GM12872 (cell line): Measurements from ENCODE around the gene TNFRSF18.

ENCODE experiments used
- TF ChIP-seq, protein P1 (sequence below): IDR thresholded peaks from 3 replicates; pipeline ENCODE4 v1.5.1; 2011; ENCODE audit warnings: low read depth, mild to moderate bottlenecking, low read length, moderate library complexity; ENCODE audit not compliant: insufficient read depth

TNFRSF18 gene

DNA sequence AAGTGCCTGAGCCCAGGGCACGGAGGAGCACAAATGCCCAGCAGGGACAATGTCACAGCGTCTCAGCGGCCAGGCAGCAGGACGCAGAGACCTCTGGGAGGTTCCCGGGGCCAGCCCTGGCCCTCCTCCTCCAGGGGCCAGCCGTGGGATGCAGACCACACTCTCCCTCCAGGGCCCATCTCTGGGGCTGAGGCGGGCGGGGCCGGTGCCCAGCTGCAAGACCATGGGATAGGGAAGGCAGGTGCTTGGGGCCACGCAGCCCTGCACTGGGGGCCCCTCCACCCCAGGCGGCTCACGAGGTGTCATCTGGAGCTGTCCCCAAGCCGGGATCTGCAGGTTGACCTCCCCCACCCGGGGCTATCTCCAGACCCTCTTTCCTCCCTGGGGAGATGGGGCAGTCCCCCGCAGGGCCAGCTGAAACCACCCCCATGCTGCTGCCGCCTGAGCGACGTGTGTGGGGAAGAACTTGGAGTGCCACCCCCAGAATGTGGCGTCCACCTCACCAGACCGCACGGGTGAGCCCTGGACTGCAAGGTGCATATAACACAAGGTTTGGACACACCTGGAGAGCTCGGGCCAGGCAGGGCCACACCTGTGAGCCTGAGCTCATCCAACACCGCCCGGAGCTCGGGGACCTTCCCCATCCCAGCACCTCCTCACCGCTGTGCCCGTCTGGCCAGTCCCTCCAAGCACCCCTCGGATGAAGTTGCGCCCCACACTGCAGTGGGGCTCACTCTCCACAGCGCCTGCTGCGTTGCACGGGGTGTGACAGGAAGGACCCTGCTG is 36.8 kb downstream of the TNFRSF18 start:
- TF ChIP-seq, protein P1, sequence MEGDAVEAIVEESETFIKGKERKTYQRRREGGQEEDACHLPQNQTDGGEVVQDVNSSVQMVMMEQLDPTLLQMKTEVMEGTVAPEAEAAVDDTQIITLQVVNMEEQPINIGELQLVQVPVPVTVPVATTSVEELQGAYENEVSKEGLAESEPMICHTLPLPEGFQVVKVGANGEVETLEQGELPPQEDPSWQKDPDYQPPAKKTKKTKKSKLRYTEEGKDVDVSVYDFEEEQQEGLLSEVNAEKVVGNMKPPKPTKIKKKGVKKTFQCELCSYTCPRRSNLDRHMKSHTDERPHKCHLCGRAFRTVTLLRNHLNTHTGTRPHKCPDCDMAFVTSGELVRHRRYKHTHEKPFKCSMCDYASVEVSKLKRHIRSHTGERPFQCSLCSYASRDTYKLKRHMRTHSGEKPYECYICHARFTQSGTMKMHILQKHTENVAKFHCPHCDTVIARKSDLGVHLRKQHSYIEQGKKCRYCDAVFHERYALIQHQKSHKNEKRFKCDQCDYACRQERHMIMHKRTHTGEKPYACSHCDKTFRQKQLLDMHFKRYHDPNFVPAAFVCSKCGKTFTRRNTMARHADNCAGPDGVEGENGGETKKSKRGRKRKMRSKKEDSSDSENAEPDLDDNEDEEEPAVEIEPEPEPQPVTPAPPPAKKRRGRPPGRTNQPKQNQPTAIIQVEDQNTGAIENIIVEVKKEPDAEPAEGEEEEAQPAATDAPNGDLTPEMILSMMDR, result no peak

DNA sequence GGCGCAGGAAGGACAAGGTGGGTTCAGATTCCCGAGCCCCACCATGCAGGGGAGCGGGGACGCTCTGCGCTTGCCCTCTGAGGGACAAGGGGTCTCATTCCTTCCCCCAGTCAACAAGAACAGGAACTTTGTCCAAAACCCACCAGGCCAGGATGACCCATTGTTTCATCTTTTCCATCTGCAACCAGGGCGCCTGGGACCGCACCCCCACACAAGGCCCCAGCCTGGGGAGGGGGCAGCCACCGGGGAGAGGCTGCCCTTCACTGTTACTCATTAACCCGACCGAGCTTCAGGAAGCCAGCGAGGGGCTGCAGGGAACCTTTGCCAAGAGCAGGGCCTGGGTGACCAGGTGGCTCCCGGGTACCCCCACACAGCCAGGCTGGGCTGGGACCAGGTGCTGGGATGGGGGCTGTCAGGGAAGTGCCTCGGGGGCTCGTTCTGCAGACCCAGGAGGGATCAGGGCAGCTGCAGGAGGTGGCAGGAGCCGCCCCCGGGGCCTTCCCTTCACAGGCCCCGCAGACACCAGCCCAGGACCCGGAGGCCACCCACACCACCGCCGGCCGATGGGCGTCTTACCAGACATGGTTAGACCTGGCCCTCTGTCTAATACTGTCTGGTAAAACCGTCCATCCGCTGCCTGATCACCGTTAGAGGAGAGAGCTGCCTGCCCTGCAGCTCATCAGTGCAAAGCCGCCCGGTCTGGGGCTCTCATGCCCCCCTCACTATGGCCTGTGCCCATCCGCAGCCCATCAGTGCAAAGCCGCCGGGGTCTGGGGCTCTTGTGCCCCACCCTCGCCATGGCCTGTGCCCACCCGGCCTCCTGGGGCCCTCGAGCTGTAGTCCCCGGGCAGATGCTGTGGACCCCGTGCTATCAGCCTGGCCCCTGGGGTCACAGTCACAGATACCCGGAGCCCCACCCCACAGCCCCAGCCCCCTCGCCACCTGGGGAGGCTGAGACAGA is 37.7 kb downstream of the TNFRSF18 start:
- TF ChIP-seq, protein P1, result no peak

DNA sequence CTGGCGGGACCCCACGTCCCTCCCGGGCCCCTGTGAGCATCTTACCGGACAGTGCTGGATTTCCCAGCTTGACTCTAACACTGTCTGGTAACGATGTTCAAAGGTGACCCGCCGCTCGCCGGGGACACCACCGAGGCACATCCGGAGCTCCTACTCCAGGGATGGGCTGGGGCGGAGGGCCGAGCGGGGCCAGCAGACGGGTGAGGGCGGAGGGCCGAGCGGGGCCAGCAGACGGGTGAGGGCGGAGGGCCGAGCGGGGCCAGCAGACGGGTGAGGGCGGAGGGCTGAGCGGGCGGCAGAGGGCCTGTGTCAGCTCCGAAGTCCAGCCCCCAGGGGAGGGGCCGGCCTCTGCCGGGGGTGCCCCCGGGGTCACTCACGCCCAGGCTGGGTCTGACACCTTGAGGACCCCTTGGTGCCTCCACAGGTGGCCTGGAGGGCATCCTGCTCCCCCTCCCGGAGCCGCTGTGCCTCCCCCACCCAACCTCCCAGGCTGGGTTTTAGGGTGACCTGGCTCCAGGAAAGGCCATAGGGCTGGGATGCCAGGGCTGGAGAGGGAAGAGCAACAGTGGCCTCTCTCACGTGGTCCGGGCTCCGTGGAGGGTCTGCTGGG is 38.4 kb downstream of the TNFRSF18 start:
- TF ChIP-seq, protein P1, result no peak

DNA sequence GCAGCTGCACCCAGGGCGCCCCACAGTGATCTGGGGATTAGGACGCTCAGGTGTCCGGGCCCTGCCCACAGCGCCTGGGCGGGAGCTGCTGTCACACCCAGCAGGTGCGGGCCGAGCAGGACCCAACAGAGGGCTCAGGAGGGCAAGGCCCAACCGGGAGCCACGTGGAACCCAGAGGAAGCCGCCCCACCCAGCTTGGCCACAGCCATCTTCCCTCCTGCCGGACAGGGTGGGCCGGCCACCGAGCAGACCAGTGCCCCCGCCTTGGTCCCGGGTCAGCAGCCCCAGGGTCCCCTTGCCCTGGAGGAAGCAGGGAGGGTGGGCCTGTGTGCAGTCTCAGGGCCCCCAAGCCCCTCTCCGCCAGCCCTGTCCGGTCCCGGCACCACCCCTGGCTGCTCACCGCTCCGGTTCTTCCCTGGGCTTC is 39.0 kb downstream of the TNFRSF18 start:
- TF ChIP-seq, protein P1, result no peak

DNA sequence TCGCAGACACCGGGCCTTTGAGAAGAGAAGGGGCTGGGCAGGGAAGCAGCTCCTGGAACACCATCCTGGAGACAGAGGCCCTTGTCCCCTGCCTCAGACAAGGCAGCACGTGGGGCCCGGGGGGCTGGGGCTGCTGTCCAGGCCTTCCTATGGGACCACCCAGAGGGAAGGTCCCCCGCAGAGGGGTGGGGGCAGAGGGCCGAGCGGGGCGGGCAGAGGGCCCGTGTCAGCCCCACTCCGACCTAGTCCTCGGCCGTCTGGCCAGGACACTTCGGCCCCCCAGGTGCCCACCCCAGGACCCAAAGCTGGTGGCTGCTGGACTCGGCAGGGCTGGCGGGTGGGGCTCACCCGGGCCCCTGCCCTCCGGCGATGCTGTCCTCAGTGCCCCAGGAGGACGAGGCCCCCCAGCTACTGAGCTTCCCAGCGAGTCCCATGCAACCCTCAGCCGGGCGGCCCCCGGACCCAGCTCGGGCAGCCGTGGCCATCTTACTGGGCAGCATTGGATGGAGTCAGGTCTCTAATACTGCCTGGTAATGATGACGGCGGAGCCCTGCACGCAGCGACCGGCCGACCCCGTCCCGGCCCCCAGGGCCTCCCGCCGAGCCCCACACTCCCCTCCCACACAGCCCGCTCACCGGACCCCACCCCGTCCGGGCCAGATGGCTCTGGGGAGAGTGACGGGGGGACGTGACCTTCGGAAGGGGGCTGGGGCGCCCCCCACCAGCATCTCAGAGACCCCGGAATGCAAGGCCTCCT is 39.6 kb downstream of the TNFRSF18 start:
- TF ChIP-seq, protein P1, result no peak

DNA sequence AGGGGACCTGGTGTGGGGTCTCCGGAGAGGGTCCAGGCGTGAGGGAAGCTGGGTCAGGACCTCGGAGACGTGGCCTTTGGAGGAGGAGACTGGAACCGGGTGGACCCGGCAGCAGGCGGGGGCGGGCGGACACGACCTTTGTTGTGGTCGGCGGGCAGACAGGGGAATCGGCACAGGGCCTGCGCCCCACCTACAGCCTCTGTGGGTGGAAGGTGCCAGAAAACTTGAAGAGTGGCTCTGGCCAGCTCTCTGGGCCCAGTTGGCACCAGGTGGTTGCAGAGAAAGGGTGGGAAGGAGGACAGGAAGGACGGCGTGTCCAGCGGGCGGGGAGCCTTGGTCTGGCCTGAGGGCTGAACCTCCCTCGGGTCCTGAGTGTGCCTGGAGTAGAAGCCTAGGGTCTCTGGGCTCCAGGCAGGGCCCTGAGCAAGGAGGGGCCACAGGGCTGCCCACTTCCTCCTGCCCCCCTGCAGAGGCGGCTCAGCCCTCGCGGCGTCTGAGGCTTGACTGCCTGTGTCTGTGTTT is 40.4 kb downstream of the TNFRSF18 start:
- TF ChIP-seq, protein P1, result no peak
